ENCODE data around the gene MTF1.

DNA sequence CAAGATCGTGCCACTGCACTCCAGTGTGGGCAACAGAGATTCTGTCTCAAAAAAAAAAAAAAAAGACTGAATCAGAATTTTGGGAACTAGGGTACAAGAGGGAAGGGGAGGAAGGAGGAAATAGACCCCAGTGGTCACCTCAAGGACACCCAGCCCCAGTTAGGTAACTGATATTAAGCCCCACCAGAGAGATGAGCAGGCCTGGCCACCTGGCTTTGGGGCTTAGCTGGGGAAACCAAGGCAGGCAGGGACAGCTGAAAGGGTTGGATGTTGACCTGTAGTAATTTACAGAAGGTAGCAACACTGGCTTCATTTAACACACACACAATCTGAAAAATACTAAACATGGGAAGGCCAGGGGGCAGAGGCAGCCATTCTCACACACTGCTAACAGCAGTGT, 57.0 kb downstream of the MTF1 start:
- TF ChIP-seq YY1 (IDR thresholded peaks at IDR 0.05; ENCODE audit: insufficient read depth, insufficient read length) (no peak), ZNF274 (IDR thresholded peaks at IDR 0.05; ENCODE audit: low read depth, low read length) (no peak), SUZ12 (IDR thresholded peaks at IDR 0.05; ENCODE audit: extremely low read depth, insufficient read depth, insufficient read length) (no peak)
